ENCODE data around the gene PDZD11. TPM values are rescaled to one million over a fixed set of nuclear protein-coding genes. Genes with fewer than 3 reads are reported as not detected.

PDZD11 gene
- polyA plus RNA-seq: 351 and 377 TPM in 2 replicates

GRCh38 chrX:70289793-70290770 lies at the start of gene PDZD11, which contains the start of gene KIF4A:
PDZD11 (minus strand) TSS chrX:70289927; CDS start chrX:70289341, 586 bp downstream.
KIF4A (plus strand) TSS chrX:70290104; CDS start chrX:70290459, 355 bp downstream.

GRCh38 chrX:70281951-70282350 lies 7.8 kb downstream of the PDZD11 start, which contains the start of gene RAB41:
RAB41 (plus strand) TSS chrX:70282172; CDS start chrX:70282218, 46 bp downstream.

GRCh38 chrX:70268034-70268433 lies 21.7 kb downstream of the PDZD11 start, which contains the start of gene ARR3:
ARR3 (plus strand) TSS chrX:70268334; CDS start chrX:70269386, 1,052 bp downstream.

GRCh38 chrX:70260104-70260503 lies 29.6 kb downstream of the PDZD11 start, which contains the start of gene P2RY4:
P2RY4 (minus strand) TSS chrX:70260204; CDS start chrX:70259624, 580 bp downstream.

Other genes with a start within 250 kb of the PDZD11 start
- not detected in 2 replicates for gene AWAT2, start 240.0 kb downstream of the PDZD11 start, polyA plus RNA-seq
- not detected in 2 replicates for gene OTUD6A, start 227.5 kb downstream of the PDZD11 start, polyA plus RNA-seq
- gene IGBP1, start 156.5 kb downstream of the PDZD11 start, polyA plus RNA-seq: 95.5 and 108 TPM in 2 replicates
- gene DGAT2L6, start 112.4 kb downstream of the PDZD11 start, polyA plus RNA-seq: not detected in 2 replicates
- not detected in 2 replicates for gene AWAT1, start 55.3 kb downstream of the PDZD11 start, polyA plus RNA-seq
- gene P2RY4, start 29.7 kb downstream of the PDZD11 start, polyA plus RNA-seq: not detected in 2 replicates
- 0.39 TPM in 1 of 2 replicates, not detected in the other for gene ARR3, start 21.6 kb downstream of the PDZD11 start, polyA plus RNA-seq
- 0.69 TPM in 1 of 2 replicates, not detected in the other for gene RAB41, start 7.8 kb downstream of the PDZD11 start, polyA plus RNA-seq
- 0.07 TPM in 1 of 2 replicates, not detected in the other for gene KIF4A, start 177 bp upstream of the PDZD11 start, polyA plus RNA-seq
- gene GDPD2, start 133.4 kb upstream of the PDZD11 start, polyA plus RNA-seq: 1.0 TPM in 1 of 2 replicates, not detected in the other
- gene DLG3, start 154.9 kb upstream of the PDZD11 start, polyA plus RNA-seq: 5.3 and 8.9 TPM in 2 replicates

All from Purkinje cell (primary cell).